ENCODE results near the gene PDE3A. TPM values are rescaled to one million over a fixed set of nuclear protein-coding genes. Genes with fewer than 3 reads are reported as not detected.

PDE3A gene
- polyA plus RNA-seq, 1 of the 3 experiments (the other 2 are of a cell fraction): 0.67 TPM

- H3K36me3 ChIP-seq (replicated peaks in 1 of 2; ENCODE audit: control insufficient read depth in 1 of 2, insufficient read depth in 2 of 2, low read length in 1 of 2): peaks cover 0 to 3% of the 10 kb centered on the region in 2 experiments
- no peak for DNase-seq
- H3K4me3 ChIP-seq (ENCODE audit: low read depth in 2 of 2, low read length in 1 of 2): no peak overlapping the region
- H3K27ac ChIP-seq (ENCODE audit: low read depth in 2 of 2, low read length in 1 of 2): no peak overlapping the region; a peak in 1 of 4 replicates
- no peaks in the 10 kb centered on the region for H3K4me1 ChIP-seq (ENCODE audit: control insufficient read depth in 1 of 2, insufficient read depth in 2 of 2, low read depth in 1 of 2, low read length in 1 of 2)
- H3K79me2 ChIP-seq (ENCODE audit: insufficient read depth): peaks cover 34% of the 10 kb centered on the region
- H3K27me3 ChIP-seq (ENCODE audit: insufficient read depth): no peaks in the 10 kb centered on the region
- no peaks in the 10 kb centered on the region for H3K9me3 ChIP-seq
- H3K9me2 ChIP-seq: no peaks in the 10 kb centered on the region
- no peaks in the 10 kb centered on the region for H4K20me1 ChIP-seq (ENCODE audit: insufficient read depth)
- H3K9ac ChIP-seq: no peak overlapping the region
- 81% methylated on average over 5 of the region's 5 CpGs for WGBS (ENCODE audit: low lambda C conversion rate)
- H2AFZ ChIP-seq (ENCODE audit: low read depth): no peak overlapping the region
- no peaks in the 10 kb centered on the region for H3F3A ChIP-seq (replicated peaks; ENCODE audit: insufficient read depth)
- CTCF ChIA-PET: no interaction called here
- no peak overlapping the region for H3K4me2 ChIP-seq
- POLR2A ChIA-PET: no interaction called here
- no peak for TF ChIP-seq MXI1 (IDR thresholded peaks at IDR 0.05; ENCODE audit: low read depth, low read length)
- TF ChIP-seq, protein P1, sequence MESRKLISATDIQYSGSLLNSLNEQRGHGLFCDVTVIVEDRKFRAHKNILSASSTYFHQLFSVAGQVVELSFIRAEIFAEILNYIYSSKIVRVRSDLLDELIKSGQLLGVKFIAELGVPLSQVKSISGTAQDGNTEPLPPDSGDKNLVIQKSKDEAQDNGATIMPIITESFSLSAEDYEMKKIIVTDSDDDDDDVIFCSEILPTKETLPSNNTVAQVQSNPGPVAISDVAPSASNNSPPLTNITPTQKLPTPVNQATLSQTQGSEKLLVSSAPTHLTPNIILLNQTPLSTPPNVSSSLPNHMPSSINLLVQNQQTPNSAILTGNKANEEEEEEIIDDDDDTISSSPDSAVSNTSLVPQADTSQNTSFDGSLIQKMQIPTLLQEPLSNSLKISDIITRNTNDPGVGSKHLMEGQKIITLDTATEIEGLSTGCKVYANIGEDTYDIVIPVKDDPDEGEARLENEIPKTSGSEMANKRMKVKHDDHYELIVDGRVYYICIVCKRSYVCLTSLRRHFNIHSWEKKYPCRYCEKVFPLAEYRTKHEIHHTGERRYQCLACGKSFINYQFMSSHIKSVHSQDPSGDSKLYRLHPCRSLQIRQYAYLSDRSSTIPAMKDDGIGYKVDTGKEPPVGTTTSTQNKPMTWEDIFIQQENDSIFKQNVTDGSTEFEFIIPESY (IDR thresholded peaks at IDR 0.05; ENCODE audit: borderline replicate concordance, low read depth): no peak
- TF ChIP-seq, protein P2, sequence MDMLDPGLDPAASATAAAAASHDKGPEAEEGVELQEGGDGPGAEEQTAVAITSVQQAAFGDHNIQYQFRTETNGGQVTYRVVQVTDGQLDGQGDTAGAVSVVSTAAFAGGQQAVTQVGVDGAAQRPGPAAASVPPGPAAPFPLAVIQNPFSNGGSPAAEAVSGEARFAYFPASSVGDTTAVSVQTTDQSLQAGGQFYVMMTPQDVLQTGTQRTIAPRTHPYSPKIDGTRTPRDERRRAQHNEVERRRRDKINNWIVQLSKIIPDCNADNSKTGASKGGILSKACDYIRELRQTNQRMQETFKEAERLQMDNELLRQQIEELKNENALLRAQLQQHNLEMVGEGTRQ (IDR thresholded peaks at IDR 0.05; ENCODE audit: borderline replicate concordance, low read depth, low read length): no peak
- TF ChIP-seq EP300 (IDR thresholded peaks at IDR 0.05; ENCODE audit: borderline replicate concordance in 1 of 2, low read depth in 1 of 2, low read length in 1 of 2): no peak
- no peak for TF ChIP-seq NRF1 (IDR thresholded peaks at IDR 0.05; ENCODE audit: low read depth, low read length)
- TF ChIP-seq RAD21 (IDR thresholded peaks at IDR 0.05; ENCODE audit: low read length): no peak
- no peak for TF ChIP-seq TEAD4 (IDR thresholded peaks at IDR 0.05; ENCODE audit: borderline replicate concordance, insufficient read depth)
- TF ChIP-seq, protein P3, sequence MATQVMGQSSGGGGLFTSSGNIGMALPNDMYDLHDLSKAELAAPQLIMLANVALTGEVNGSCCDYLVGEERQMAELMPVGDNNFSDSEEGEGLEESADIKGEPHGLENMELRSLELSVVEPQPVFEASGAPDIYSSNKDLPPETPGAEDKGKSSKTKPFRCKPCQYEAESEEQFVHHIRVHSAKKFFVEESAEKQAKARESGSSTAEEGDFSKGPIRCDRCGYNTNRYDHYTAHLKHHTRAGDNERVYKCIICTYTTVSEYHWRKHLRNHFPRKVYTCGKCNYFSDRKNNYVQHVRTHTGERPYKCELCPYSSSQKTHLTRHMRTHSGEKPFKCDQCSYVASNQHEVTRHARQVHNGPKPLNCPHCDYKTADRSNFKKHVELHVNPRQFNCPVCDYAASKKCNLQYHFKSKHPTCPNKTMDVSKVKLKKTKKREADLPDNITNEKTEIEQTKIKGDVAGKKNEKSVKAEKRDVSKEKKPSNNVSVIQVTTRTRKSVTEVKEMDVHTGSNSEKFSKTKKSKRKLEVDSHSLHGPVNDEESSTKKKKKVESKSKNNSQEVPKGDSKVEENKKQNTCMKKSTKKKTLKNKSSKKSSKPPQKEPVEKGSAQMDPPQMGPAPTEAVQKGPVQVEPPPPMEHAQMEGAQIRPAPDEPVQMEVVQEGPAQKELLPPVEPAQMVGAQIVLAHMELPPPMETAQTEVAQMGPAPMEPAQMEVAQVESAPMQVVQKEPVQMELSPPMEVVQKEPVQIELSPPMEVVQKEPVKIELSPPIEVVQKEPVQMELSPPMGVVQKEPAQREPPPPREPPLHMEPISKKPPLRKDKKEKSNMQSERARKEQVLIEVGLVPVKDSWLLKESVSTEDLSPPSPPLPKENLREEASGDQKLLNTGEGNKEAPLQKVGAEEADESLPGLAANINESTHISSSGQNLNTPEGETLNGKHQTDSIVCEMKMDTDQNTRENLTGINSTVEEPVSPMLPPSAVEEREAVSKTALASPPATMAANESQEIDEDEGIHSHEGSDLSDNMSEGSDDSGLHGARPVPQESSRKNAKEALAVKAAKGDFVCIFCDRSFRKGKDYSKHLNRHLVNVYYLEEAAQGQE (IDR thresholded peaks at IDR 0.05; ENCODE audit: low read depth, low read length): no peak
- no peak for TF ChIP-seq TAF1 (IDR thresholded peaks at IDR 0.05; ENCODE audit: borderline replicate concordance, low read depth, low read length)
Observed at GRCh38 chr12:20393707-20394106, 25.4 kb downstream of the PDE3A start.

Data from SK-N-SH (cell line).